WTC11 (cell line): ENCODE results near the gene HS1BP3. TPM values are rescaled to one million over a fixed set of nuclear protein-coding genes. Genes with fewer than 3 reads are reported as not detected.
A peak's percentile ranks its signal among the peaks of the same experiment; 100 is the strongest.

Experiments used
- ATAC-seq: fragments of 200-7000 bp; cut with Tn5 transposase; 2 replicates; pipeline ENCODE4 v1.10.0; 2021; ENCODE audit warnings: mild to moderate bottlenecking, moderate library complexity
- CTCF ChIA-PET: fragments of 300-600 bp; sonication (Branson Sonifier 250); formaldehyde crosslinking; loops from one replicate; lab custom pipeline; 2021; ENCODE audit warnings: antibody characterized with exemption; lab: Charles Lee
- POLR2A ChIA-PET: fragments of 350-600 bp; sonication (Branson Sonifier 250); formaldehyde crosslinking; loops from one replicate; lab custom pipeline; 2021; ENCODE audit warnings: antibody characterized with exemption; lab: Charles Lee
- DNase-seq: peaks from one replicate; pipeline ENCODE4 v3.0.0; 2021; ENCODE audit warnings: low spot score
- H3K27ac Mint-ChIP-seq: 2 replicates; pipeline ENCODE4 v1.8.0; 2021; ENCODE audit warnings: mixed read lengths
- H3K27me3 Mint-ChIP-seq: 2 replicates; pipeline ENCODE4 v1.8.0; 2021; ENCODE audit warnings: low read depth, mild to moderate bottlenecking, moderate library complexity, mixed read lengths
- H3K36me3 Mint-ChIP-seq: 2 replicates; pipeline ENCODE4 v1.8.0; 2021; ENCODE audit warnings: mixed read lengths
- H3K4me1 Mint-ChIP-seq: 2 replicates; pipeline ENCODE4 v1.8.0; 2022; ENCODE audit warnings: mixed read lengths
- H3K4me3 Mint-ChIP-seq: 2 replicates; pipeline ENCODE4 v1.8.0; 2021; ENCODE audit warnings: mild to moderate bottlenecking, moderate library complexity, mixed read lengths
- H3K9me3 Mint-ChIP-seq: 2 replicates; pipeline ENCODE4 v1.8.0; 2021; ENCODE audit warnings: mixed read lengths
- E2F5 ChIP-seq: sonication (generic); formaldehyde crosslinking; IDR thresholded peaks from 2 replicates; pipeline ENCODE4 v1.8.1; 2022; ENCODE audit warnings: mild to moderate bottlenecking, moderate library complexity, missing genetic modification reagents
- FOXP1 ChIP-seq: sonication (generic); formaldehyde crosslinking; IDR thresholded peaks from 2 replicates; pipeline ENCODE4 v1.8.0; 2022; ENCODE audit warnings: missing genetic modification reagents, mild to moderate bottlenecking, moderate library complexity, borderline replicate concordance
- FOXP4 ChIP-seq: sonication (generic); formaldehyde crosslinking; IDR thresholded peaks from 2 replicates; pipeline ENCODE4 v1.8.0; 2022; ENCODE audit warnings: mild to moderate bottlenecking, missing genetic modification reagents
- GABPB1 ChIP-seq: sonication (generic); formaldehyde crosslinking; IDR thresholded peaks from 2 replicates; pipeline ENCODE4 v1.8.1; 2023; ENCODE audit warnings: mild to moderate bottlenecking, missing genetic modification reagents
- MXD4 ChIP-seq: fragments of 250-450 bp; sonication (Bioruptor Pico); IDR thresholded peaks from 2 replicates; pipeline ENCODE4 v1.8.0; 2021; ENCODE audit warnings: mild to moderate bottlenecking, moderate library complexity, borderline replicate concordance
- NR2C2 ChIP-seq: sonication (generic); formaldehyde crosslinking; IDR thresholded peaks from 2 replicates; pipeline ENCODE4 v1.8.0; 2022; ENCODE audit warnings: mild to moderate bottlenecking, missing genetic modification reagents
- OVOL2 ChIP-seq: fragments of 250-450 bp; sonication (Bioruptor Pico); IDR thresholded peaks from 2 replicates; pipeline ENCODE4 v1.9.0; 2021; ENCODE audit warnings: mild to moderate bottlenecking, borderline replicate concordance
- SP1 ChIP-seq: sonication (generic); formaldehyde crosslinking; conservative IDR thresholded peaks from 2 replicates; pipeline ENCODE4 v1.8.1; 2022; ENCODE audit warnings: missing genetic modification reagents
- USF1 ChIP-seq: sonication (generic); formaldehyde crosslinking; IDR thresholded peaks from 2 replicates; pipeline ENCODE4 v1.8.0; 2022; ENCODE audit warnings: mild to moderate bottlenecking, missing genetic modification reagents
- USF2 ChIP-seq: sonication (generic); formaldehyde crosslinking; IDR thresholded peaks from 2 replicates; pipeline ENCODE4 v1.8.1; 2023; ENCODE audit warnings: mild to moderate bottlenecking, missing genetic modification reagents, moderate library complexity
- ZNF138 ChIP-seq: sonication (generic); formaldehyde crosslinking; conservative IDR thresholded peaks from 2 replicates; pipeline ENCODE4 v1.8.1; 2022; ENCODE audit warnings: mild to moderate bottlenecking, moderate library complexity, missing genetic modification reagents
- ZNF317 ChIP-seq: sonication (generic); formaldehyde crosslinking; IDR thresholded peaks from 2 replicates; pipeline ENCODE4 v1.8.1; 2023; ENCODE audit warnings: low read depth, mild to moderate bottlenecking, moderate library complexity, missing genetic modification reagents, borderline replicate concordance
- ZNF423 ChIP-seq: fragments of 250-450 bp; sonication (Bioruptor Pico); IDR thresholded peaks from 2 replicates; pipeline ENCODE4 v2.1.2; 2022; ENCODE audit warnings: mild to moderate bottlenecking, moderate library complexity
- total RNA-seq: library from RNA; stranded (reverse); gene quantifications from 3 replicates; pipeline ENCODE4 v1.2.3, GENCODE V29; 2021
- TF ChIP-seq, protein P1 (sequence below): fragments of 250-450 bp; sonication (Bioruptor Pico); conservative IDR thresholded peaks from 2 replicates; pipeline ENCODE4 v1.9.0; 2021; ENCODE audit warnings: mild to moderate bottlenecking
- TF ChIP-seq, protein P2 (sequence below): fragments of 200-600 bp; IDR thresholded peaks from 2 replicates; pipeline ENCODE4 v1.8.0; 2022; ENCODE audit warnings: antibody characterized with exemption

HS1BP3 gene
- total RNA-seq, 1 experiment from 2014 or later, result 17.9 TPM

DNA sequence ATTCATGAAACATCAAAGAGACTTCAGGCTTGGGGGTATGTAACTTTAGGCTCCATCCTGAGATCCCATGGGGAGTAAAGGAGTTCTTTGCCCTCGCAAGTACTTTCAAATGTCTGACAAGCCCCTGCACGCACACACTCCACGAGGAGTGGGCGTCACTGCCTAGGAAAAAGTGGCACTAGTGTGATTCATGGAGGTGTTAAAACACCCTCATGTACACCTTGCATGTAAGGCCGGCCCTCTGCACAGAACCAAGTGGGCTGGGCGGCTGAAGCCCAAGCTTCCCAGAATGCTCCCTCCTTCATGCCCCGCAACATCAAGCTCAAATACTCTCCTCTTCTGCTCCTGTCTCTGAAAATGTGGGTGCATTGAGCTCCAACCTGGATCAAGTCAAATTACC lies 7.8 kb downstream of the HS1BP3 start (continued):
- TF ChIP-seq E2F5 (CRISPR knock-in tag) (no peak), NR2C2 (CRISPR knock-in tag) (no peak), FOXP4 (CRISPR knock-in tag) (no peak)
- TF ChIP-seq, protein P1, sequence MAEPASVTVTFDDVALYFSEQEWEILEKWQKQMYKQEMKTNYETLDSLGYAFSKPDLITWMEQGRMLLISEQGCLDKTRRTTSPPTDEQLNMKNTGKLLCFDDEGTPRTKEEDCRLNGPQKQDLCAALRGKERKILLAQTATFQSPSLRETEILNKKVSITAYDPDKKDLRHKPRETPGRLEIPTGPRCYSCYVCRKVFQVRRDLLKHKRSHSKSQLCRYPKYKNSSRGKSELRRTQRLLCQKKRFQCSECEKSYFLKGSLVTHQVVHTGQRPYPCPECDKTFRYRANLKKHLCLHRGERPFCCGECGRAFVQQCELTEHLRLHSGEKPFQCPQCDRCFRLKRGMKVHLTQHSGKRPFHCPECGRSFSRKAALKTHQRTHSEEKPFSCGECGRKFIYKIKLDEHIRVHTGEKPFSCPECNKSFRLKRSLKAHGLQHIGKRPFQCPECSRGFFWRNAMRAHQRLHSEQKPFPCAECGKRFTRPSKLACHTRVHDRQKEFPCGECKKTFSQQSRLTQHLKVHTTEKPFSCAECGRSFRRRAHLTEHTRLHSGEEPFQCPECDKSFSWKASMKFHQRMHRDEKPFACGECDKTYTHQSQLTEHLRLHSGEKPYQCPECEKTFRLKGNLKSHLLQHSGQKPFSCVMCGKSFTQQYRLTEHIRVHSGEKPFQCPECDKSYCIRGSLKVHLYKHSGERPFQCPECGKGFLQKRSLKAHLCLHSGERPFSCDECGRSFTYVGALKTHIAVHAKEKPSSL (CRISPR knock-in tag), result no peak

GRCh38 chr2:20642055-20642971 lies 8.6 kb downstream of the HS1BP3 start:
- H3K4me3 Mint-ChIP-seq, result no peak overlapping the region
- ATAC-seq, result peak; percentile 97
- H3K4me1 Mint-ChIP-seq, result no peaks in the 10 kb centered on the region
- H3K36me3 Mint-ChIP-seq, result peaks cover 6% of the 10 kb centered on the region; the same call in 1 of the 2 replicates
- H3K27ac Mint-ChIP-seq, result no peak overlapping the region
- DNase-seq, result peak; percentile 80
- ChIA-PET CTCF (interaction anchor here (0.6 to 3.5 kb wide), 55 partner anchors 9 to 417 kb away, joined by 3 to 52 read pairs (median 6); partner anchors contain the start of genes GDF7, HS1BP3 and RHOB), POLR2A (interaction anchor here (0.5 to 1.8 kb wide), 4 partner anchors 195 to 231 kb away, joined by 3 to 20 read pairs (median 5); partner anchors contain the start of gene RHOB)
- no peaks in the 10 kb centered on the region for H3K9me3 Mint-ChIP-seq
- no peaks in the 10 kb centered on the region for H3K27me3 Mint-ChIP-seq
- TF ChIP-seq GABPB1 (CRISPR knock-in tag) (peak; percentile 28; the same call in 1 of the 2 replicates), ZNF423 (CRISPR knock-in tag) (no peak), ZNF317 (CRISPR knock-in tag) (no peak), FOXP1 (CRISPR knock-in tag) (0 out of 2 replicates have a peak, but pooled peaks have one; percentile 24)
- TF ChIP-seq, protein P2, sequence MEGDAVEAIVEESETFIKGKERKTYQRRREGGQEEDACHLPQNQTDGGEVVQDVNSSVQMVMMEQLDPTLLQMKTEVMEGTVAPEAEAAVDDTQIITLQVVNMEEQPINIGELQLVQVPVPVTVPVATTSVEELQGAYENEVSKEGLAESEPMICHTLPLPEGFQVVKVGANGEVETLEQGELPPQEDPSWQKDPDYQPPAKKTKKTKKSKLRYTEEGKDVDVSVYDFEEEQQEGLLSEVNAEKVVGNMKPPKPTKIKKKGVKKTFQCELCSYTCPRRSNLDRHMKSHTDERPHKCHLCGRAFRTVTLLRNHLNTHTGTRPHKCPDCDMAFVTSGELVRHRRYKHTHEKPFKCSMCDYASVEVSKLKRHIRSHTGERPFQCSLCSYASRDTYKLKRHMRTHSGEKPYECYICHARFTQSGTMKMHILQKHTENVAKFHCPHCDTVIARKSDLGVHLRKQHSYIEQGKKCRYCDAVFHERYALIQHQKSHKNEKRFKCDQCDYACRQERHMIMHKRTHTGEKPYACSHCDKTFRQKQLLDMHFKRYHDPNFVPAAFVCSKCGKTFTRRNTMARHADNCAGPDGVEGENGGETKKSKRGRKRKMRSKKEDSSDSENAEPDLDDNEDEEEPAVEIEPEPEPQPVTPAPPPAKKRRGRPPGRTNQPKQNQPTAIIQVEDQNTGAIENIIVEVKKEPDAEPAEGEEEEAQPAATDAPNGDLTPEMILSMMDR, result peak; percentile 93

- Mint-ChIP-seq H3K4me3 (no peak overlapping the region), H3K4me1 (no peaks in the 10 kb centered on the region), H3K27me3 (no peaks in the 10 kb centered on the region), H3K27ac (no peak overlapping the region), H3K9me3 (no peaks in the 10 kb centered on the region), H3K36me3 (peaks cover 6% of the 10 kb centered on the region; the same call in 1 of the 2 replicates)
- POLR2A ChIA-PET, result interaction anchor here (1.2 to 1.8 kb wide), 2 partner anchors 194 kb away, joined by 5 to 20 read pairs; partner anchors contain the start of gene RHOB
- DNase-seq (no peak), ATAC-seq (no peak)
- CTCF ChIA-PET, result interaction anchor here (1.3 to 3.5 kb wide), 12 partner anchors 10 to 416 kb away, joined by 3 to 52 read pairs (median 15); partner anchors contain the start of gene HS1BP3
- TF ChIP-seq SP1 (CRISPR knock-in tag) (no peak), USF2 (CRISPR knock-in tag) (no peak), OVOL2 (no peak), USF1 (CRISPR knock-in tag) (no peak), ZNF138 (CRISPR knock-in tag) (no peak), MXD4 (CRISPR knock-in tag) (no peak)
Measured at GRCh38 chr2:20641123-20641985, 9.5 kb downstream of the HS1BP3 start.
